Measurements from ENCODE around the gene XDH.

XDH gene

DNA sequence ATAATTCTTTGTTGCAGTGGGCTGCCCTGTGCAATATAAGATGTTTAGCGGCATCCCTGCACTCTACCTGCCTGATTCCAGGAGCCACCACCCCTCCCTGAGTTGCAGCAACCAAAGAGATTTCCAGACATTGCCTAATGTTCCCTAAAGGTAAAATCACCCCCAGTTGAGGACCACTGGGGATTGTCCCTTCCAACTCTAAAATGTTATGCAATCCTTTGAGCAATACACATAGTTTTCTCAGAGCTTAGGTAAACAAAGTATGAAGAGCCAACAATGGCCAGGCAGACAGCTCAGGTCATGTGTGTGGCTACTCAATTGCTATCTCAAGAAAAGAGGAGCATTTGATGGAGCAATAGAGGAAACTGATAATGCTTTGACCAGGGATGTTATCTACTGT, 87.0 kb downstream of the XDH start:
- no peak for DNase-seq

DNA sequence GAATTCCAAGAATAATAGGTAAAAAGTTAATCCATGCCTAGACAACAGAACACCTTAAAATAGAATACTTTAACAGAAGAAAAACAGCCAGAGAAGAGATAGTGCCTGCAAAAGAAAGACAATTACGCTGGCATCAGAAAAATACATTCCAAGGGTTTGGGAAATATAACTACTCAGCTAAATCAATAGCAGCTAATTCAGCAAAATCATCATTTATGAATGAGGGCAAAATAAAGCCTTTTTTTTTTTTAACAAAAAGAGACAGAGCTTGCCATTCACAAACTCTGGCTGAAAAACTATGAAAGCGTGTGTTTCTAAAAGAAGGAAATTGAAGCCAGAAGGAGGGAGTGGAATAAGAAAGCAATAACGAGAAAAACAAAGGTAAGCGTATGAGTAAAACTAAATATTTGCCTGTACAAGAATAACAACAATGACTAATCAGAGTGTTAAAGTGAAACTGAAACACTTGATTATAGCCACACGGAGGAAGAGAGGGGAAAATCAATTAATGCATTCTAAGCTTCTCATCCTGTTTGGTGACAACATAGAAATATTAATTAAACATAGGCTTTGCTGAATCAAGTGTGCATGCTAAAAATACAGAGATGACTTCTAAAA, 90.4 kb downstream of the XDH start:
- peak; percentile 68 for DNase-seq

DNA sequence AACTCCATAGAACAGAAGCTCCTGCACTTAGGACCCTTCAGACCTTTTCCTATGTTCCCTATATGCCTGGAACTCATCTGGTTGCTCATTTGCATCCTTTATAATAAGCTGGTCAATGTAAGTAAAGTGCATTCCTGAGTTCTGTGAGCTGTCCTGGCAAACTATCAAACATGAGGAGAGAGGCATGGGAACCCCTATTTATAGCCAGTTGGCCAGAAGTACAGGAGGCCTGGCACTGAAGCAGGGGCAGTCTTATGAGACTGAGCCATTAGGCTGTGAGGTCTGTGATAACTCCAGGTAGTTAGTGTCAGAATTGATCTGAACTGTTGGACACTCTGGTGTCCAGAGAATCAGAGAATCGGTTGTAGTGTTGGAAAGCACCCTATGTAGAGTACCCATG, 92.2 kb downstream of the XDH start:
- DNase-seq, result no peak

DNA sequence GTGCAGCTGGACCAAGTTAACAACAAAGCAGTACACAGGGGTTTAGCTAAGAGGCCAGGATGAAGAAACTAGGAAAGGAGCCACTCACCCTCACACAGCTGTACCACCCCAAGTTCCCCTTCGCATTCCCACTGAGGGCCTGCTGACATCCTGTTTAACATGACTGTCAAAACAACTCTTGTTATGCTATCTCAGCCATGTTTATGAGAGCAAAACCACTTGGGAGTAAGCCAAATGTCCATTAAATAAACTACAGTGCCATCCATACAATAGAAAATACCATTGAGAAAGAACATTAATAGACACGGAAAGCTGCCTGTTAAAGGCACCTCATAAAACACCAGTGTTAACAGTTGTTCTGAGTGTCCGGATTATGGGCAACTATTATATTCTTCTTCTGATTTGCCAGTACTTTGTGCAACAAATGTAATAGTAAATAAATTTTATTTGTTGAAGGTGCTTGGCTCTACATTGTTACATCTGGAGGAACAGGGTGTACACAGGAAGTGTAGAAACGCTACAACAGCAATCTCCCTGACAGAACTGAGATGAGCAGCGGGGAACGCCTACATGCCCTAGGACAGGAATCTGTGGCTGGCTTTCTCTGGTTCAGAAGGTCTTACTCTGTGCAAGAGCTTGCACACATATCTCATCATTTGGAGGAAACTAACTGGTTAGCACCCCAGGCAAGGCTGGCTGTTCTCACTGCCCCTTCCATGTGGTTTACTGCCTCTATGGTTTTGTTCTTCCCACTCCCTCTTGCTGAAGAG, 95.0 kb downstream of the XDH start:
- DNase-seq, result peak; percentile 68

- DNase-seq, result peak; percentile 73
These were observed 95.9 kb downstream of the XDH start for GRCh38 chr2:31318361-31319336.

- DNase-seq, result no peak
These were observed 97.1 kb downstream of the XDH start for GRCh38 chr2:31317396-31317795.

- no peak for DNase-seq
These were observed 99.8 kb downstream of the XDH start for GRCh38 chr2:31314761-31315160.

- DNase-seq, result peak; percentile 11
These were observed 101.6 kb downstream of the XDH start for GRCh38 chr2:31312898-31313297.

- no peak for DNase-seq
These were observed 109.7 kb downstream of the XDH start for GRCh38 chr2:31304816-31305215.

DNA sequence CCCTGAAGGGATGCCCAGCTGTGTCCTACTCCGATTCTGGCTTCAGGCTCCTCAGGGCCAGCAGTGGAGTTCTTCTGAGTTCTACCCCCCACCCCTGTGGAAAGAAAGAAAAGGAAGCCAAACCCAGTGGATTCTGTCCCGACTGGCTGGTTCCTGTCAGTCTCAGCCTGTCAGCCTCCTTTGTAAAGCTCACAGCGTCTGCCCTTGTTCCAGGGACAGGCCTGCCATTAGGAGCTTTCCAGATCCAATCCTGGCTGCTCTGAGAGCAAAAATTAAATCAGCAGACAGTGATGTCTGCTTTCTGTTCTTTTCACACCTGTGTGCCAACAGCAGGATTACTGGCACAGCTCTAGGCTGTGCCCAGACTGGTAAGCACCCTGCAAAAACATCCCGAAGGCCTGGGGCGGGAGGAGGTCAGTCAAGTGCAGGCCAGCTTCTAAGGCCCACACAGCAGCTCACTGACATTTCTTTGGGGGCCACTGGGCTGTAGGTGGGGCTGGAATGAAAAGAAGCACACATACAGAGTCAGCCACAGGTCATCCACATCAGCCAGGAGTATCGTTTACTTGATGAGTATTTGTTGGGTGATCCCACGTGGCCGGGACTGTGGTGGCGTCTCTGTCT, 111.5 kb downstream of the XDH start:
- no peak for DNase-seq

- DNase-seq, result no peak
These were observed 114.2 kb downstream of the XDH start for GRCh38 chr2:31300309-31300708.

DNA sequence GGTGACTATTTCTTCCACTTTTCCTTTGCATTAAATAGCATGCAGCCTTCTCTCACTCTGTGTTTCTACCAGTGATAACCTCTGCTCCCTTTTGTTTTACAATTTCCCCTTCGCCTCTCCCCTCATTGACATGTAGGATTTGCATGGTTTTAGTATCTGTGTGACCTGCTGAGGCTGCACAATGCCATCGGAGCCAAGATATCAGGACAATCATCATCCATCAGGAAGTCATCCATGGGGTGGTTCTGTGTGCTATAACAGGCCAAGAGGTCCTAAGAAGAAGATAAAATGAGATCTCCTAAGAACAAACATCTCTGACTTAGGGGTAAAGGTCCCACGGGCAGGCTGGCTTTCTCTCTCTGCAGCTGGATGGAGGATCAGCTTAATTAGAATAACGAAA, 115.0 kb downstream of the XDH start:
- no peak for DNase-seq

GRCh38 chr2:31297751-31298150, 116.8 kb downstream of the XDH start:
- peak; percentile 54 for DNase-seq

DNA sequence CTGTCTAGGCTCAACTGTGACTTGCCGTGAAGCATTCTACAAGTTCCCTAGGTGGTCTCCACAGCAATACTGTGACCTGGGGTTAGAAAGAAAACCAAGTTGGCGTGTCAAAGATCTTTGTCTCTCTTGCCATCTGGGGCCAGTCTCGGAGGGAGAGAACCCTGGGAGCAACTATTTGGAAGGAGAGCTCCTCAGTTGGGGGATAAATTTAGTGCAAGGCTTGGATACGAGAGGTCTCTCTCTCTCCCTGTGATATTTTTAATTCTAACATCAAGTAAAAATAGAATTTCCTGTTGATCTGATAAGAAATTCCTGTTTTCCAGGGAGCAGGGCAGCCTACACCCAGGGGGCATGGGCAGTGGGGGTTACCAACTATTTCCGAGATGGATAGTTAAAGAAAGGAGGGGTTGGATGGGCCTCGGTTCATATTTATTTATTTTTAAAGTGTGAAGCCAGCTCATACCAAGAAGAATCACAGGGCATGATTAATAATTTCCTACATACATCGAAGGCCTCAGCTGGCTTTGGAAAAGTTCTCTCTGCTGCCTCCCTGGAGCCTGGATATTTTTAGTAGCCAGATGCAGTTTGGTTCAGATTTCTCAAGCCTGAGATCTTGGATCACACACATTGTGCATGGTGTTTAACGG, 117.8 kb downstream of the XDH start:
- no peak for DNase-seq

- DNase-seq, result peak; percentile 8
These were observed 120.3 kb downstream of the XDH start for GRCh38 chr2:31294196-31294595.

DNA sequence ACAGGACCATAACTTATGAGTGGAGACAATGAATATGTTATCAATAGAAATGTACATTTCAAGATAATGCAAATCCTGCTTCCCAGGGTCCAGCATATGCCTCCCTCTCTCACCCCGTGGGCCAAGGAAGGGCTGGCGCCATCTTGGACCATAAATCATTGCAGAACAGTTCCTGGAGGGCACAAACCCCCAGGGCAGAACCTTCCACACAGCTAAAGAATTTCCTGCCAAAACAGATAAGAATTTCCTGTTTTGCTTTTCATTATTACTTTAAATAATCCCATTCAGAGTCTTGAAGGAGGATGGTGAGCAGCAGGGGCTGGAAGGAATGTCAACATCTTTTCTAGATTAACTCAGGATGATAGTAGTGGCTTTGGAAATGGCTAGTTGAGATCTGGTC, 126.9 kb downstream of the XDH start:
- no peak for DNase-seq

DNA sequence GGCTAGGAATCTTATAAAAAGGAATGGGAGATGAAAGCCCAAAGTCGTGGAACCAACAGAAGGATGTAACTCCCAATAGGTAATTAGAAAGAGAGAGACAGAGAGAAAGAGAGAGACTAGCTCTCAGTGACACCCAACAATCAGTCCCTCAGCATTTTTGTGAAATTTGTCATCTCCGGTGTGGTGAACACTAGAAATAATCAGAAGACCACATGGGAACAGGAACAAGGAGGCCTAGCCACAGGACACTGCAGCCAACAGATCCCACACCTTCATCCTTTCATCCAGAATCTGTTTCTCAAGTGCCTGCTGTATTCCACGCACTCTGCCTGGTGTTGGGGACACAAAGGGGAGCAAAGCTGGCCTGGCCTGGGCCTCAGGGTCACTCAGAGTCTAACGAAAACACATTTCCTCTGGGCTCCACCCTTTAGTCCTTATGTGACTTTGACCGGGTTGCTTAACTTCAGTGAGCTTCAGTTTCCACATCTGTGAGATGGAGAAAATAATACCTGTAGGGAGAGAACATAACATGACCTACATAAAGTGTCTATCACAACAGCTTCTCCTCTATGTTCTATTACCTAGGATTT, 127.5 kb downstream of the XDH start:
- no peak for DNase-seq

- DNase-seq, result no peak
These were observed 128.3 kb downstream of the XDH start for GRCh38 chr2:31286230-31286629.
